G401 (cell line): ENCODE measurements around the gene TANK. TPM values are rescaled to one million over a fixed set of nuclear protein-coding genes. Genes with fewer than 3 reads are reported as not detected.

Source experiments
- DNase-seq: peaks from one replicate; pipeline ENCODE4 v3.0.0-alpha.2; 2015; ENCODE audit warnings: low spot score
- in situ Hi-C: cut with HindIII; loops from 2 replicates; pipeline ENCODE4 v1.10.0; 2016; ENCODE audit warnings: low sequenced_read_pairs, mixed read lengths
- total RNA-seq: library from RNA; depleted of rRNA; stranded (reverse); fragments of >200 nt; shearing (Covaris generic); gene quantifications from 2 replicates; pipeline ENCODE4 v1.2.3, GENCODE V29; 2014; rRNA removed

The TANK gene, protein sequence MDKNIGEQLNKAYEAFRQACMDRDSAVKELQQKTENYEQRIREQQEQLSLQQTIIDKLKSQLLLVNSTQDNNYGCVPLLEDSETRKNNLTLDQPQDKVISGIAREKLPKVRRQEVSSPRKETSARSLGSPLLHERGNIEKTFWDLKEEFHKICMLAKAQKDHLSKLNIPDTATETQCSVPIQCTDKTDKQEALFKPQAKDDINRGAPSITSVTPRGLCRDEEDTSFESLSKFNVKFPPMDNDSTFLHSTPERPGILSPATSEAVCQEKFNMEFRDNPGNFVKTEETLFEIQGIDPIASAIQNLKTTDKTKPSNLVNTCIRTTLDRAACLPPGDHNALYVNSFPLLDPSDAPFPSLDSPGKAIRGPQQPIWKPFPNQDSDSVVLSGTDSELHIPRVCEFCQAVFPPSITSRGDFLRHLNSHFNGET
- total RNA-seq = 41.4 and 54.0 TPM in 2 replicates

DNA sequence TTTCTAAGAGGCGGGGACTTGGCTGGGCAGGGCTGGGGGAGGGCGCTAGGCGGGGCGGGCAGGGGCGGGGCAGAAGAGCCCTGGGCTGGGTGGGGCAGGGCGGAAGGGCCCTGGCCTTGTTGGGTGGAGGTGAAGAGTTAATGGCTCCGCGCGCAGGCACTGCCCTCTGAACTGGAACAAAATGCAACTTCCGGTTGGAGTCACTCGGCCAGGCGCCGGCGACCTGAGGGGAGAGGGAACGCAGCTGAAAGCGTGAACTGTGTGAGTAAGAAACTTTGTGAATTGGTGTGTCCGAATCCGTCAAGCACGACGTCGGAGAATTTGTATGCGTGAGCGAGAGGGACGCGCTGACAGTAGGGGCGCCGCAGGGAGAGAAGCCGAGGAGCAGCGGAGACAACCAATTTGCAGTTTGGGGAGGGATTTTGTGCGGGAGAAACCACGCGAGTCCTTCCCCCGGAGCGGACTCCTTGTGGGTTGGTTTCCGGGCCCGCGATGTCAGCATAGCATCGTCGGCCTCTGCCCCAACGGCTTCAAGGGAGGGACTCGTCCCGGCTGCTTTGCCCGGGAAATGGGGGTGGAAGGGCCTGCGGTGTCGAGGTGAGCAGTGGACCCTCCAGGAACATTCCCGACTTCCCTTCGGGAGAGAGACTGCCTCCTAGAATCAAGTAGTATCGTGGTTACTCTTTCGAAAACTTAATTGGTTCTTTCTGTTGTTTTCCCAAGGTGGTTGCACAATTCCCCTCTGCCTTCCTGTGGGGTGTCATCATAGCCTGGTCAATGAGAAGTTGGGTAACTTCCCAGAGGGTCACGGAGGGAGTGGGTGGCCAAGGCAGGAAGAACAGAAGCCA, at the start of gene TANK:
Gene TANK (plus strand): TSS at position 203 of the 848 bp plus-strand sequence. CDS start 19,235 bp downstream, outside the sequence.
- DNase-seq = peak; percentile 93
- in situ Hi-C loops = no loop called here

DNA sequence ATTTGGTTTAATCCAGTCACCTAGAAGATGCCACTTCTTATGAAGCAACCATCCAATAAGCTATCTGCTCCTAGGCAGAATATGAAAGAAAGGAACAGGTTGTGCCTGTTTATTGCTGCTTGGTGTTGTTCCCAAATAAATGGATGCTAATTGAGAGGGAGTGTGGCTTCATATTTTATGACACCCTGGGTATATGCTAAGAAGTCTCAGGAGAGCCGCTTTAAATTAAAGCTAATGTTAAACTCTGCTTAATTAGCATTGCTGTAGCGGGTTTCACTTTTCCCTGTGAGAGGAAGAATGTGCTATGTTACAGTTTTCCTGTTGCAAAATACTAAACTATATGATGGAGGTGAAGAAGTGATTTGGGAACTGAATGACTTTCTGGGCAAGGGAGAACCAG, 48.7 kb upstream of the TANK start:
- no peak for DNase-seq
- in situ Hi-C loops = no loop called here

DNA sequence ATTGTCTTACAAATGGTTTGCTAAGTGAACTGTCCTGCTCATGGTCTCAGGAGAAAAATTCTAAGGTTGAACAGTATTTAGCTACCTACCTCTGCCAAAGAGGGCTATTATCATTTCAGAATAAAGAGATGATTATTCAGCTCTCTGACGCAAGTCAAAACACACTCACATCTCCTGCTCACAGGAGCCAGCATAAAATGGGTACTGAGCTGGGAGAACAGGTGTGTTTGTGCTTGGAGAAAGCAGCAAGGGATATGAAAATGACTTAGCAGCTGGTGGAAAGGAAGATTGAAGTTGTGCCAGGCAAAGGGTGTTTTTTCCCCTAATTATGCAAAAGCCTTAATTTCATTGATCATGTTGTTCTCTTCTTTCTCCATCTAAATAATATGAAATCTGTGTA, 47.3 kb upstream of the TANK start:
- DNase-seq = no peak
- in situ Hi-C loops = no loop called here

DNA sequence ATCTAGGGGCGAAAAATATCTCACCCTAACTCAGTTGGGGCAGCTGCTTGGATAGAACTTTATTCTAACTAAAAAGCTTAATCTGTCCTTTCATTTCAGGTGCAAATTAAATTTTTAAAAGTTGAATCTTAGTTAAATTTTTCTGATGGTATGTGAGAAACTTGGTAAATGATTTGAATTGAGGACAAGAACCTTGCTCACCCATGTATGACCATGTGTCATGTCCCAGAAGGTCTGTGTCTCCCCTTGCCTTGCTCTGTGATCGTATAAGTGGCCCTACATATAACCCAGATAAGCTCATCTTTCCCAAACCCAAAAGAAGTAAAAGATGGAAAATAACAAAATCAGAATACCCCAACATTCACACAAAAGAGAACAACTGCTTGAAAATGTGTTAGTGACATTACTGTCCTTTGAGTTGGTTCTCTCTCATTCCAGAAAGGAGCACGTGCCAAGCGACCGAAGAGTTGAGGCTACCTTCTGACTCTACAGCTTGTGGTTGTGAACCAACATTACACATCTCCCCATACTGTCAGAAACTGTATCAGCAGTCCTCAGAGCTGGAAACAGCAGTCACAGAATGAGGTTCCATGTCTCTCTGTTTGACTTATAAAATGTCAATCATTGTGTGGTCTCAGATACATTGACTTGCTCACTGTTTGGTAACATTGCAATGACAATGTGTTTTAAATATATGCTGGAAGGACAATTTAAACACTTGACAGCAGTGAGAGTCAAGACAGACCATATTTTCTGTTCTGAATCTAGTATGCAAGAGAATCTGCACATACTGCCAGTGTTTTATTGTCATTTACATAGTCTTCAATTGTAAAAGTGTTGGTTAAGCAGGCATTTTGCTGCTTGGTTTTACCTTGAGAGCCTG, 46.3 kb upstream of the TANK start:
- DNase-seq = no peak
- in situ Hi-C loops = no loop called here

DNA sequence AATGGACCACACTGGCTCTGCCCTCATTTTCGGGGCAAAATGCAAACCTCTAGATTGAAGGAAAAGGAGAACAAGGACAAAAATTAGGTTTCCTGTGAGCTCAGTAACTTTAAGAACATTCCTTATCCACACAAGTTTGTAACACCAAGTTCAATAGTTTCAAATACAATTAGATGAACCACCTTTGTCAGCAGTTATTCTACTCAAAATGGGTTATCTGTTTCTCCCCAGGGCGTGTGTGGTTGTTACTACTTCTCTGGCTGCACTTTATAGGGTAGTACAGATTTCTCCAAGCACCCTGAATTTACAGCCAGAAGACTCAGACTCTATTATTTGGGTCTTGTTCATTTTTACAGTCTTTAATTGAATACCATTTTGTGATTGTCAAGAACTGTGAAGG, 45.0 kb upstream of the TANK start:
- in situ Hi-C loops = no loop called here
- DNase-seq = no peak

DNA sequence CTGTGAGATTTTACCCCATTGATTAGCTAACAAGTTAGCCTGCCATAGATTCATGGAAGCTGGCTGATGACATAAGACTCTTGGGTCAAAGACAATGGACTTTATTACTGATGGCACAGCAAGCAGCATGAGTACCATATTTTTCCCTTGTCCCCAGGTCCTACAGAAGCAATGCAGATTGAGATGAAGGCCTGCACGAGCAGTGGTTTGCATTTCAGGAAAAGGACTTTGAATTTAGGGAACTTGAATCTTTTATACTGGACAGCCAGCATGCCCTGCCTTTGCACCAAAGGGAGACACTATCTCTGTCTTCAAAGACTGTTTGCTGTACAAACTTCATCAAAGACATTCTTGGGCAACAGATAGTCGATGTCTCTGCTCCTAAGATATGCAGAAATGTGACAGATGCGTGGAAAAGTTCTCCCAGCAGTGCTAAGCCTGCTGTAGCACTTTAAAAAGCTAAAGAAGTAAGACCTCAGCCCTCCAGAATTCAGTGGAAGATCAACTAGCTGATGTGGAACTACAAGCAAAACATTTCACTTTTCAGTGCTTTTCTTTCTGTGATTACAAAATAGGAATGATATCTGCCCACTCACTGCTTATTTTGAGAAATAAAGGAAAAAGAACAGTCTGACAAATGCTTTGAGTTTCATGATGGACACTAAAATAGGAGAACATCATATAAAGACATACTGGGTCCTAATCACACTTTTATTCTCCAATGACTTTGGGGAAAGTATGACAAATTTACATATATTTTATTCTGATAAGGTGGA, 44.4 kb upstream of the TANK start:
- in situ Hi-C loops = no loop called here
- no peak for DNase-seq

DNA sequence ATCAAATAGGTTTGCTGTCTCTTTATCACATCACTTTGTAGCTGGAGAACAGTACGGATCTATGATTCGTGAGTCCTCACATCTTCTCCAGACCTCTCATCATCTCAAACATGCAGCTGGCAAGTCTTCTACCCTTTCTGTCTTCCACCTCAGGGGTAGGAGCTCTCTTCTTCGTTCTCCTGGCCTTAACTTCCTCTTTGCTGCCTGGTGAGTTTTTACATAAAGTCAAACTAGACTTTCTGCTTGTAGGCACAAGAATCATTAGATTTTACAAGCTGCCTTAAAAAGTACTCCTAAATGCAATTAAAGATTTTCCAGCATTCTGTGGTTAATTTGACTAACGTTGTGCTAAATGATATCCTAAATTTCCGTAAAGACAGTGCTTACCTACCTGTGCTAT, 43.7 kb upstream of the TANK start:
- in situ Hi-C loops = no loop called here

DNA sequence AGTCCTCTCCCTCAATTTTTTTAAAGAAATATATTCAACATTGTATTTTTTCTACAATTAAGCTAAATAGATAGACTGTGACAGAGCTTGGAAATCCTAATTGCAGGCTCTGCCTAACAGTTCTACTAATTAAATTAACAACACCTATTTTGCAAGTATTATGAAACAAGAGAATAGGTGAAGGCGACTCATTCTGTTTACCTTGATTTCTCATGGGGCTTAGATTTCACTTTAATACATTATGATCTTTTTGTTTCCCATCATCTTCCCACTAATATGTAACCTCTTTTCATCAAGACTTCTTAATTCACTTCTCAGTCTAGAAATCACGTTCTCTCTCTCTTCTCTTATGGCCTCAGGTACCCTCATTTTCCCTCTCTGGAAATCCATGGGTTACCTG, 42.7 kb upstream of the TANK start:
- no peak for DNase-seq
- in situ Hi-C loops = no loop called here

More for the DNA sequence above, 43.7 kb upstream of the TANK start:
- no peak for DNase-seq

DNA sequence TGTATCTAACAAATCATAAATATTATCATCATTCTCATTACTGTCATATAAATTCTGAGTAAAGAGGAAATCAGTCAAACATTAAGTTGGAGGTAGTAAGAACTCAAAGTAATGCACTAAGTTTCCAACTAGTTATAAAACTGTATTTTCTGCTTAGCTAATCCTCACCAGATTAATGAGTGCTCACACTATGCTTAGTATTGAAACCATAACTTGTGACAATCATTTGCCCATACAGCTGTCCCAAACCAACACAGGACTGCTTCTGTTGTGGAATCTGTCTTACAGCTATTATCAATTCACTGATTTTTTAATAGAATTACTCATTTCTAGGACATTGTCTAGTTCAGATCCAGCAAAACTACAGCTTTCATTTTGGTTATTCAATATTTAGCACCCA, 41.5 kb upstream of the TANK start:
- in situ Hi-C loops = no loop called here

DNA sequence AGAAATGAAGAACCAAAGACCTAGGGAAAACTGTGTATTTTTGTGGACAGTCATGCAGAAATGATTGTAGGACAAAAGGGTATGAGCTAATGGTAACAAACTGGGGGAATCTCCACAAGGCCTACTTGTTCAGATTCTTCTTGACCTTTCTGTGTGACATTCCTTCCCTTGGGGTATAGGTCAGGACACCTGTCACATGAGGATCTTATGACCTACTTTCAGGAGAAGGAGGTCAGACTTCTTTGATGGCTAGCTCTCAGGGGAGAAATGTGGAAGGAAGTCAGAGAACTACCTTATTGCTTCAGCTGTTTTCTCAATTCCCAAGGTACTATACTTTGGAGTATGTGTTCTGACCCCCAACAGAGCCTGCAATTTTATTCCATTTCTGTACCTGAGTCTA, 40.7 kb upstream of the TANK start:
- DNase-seq = no peak
- in situ Hi-C loops = no loop called here

More for the DNA sequence above, 41.5 kb upstream of the TANK start:
- DNase-seq = no peak

DNA sequence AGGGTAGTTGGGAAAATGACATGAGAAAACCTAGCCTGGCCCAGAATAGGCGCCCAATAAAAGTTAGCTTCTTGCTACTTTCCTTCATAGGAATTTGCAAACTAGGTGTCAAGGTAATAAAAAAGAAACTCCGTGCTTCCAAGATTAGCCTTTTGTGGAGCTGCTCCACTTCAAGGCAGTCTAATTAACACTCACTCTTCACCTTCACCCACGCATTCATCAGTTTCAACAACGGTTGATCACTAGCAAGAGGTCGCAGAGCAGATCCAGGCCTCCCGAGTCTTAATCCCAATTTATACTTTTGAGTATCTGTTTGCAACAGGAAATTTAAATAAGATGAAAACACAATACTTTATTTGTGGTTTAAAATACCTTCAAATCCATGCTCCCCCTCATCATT, 39.5 kb upstream of the TANK start:
- in situ Hi-C loops = no loop called here
- DNase-seq = no peak

DNA sequence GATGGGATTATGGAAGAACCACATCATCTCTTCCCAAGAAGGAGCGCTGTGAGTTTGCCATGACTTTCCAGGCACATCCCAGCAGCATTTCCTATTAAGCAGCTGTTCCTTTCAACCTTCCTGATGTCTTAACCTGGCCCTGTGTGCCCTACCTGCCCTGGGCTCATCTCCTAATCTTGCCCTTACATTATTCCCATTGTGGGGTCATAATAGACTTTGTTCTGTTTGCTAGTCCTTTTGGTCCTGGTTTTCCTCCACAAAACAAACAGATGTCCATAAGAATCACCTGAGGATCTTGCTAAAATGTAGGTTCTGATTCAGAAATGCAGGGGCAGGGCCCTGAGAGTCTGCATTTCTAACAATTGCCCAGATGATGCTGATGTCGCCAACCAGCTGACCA, 38.6 kb upstream of the TANK start:
- no peak for DNase-seq

DNA sequence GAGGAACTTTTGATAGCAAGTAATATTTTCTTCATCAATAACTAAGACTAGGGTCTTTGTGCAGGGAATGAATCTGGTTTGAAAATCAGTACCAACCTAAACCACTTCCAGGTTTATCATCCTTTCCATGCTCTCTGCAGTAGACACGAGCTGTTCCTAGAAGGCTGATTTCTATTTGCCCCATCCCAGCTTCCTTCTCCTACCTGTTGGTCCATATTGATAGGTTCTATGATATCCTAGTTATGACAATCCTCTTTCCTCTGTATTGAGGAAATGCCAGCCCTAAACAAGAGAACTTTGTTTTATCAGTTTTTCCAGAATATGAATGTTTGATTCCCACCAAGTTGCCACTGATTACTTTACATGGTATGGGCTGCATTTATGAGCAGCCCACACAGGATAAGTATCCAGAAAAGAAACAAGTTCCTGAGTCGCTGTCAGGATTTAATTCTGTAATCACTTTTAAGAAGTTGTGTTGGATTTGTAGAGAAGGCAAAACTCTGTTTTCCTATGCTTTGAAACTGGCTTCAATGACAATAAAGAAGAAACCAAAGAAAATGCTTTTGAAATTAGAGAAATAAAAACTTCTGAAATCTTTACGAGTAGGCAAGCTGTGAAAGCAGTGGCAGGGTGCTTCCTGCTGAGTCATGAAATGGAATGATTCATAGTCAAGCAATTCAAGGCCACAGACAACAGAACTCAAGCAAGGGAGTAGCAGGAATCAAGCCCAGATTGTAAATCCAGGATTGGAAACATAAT, 37.3 kb upstream of the TANK start:
- in situ Hi-C loops = no loop called here
- DNase-seq = no peak

More for the DNA sequence above, 38.6 kb upstream of the TANK start:
- in situ Hi-C loops = no loop called here

DNA sequence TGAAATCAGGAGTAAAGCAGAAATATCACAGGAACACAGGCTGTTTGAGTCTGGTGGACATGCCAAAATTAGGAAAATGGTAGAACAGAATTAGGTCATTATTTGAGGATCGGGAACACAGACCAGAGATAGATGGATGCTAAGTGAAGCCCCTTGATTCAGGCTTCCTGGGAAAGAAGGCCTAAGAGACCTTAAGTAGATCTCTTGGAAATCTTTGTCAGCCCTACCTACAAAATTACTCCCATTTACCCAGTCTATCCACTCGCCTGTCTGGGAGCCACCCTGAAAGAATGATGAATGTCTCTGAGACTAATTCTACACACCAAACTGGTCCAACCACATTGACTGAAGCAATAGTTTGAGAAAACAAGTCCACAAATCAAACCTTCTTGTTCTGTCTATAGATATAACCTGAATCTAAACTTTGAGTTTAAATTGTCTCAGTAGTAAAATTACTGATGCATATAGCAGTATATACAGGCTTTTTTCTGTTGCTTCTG, 36.6 kb upstream of the TANK start:
- in situ Hi-C loops = no loop called here
- DNase-seq = peak; percentile 18

DNA sequence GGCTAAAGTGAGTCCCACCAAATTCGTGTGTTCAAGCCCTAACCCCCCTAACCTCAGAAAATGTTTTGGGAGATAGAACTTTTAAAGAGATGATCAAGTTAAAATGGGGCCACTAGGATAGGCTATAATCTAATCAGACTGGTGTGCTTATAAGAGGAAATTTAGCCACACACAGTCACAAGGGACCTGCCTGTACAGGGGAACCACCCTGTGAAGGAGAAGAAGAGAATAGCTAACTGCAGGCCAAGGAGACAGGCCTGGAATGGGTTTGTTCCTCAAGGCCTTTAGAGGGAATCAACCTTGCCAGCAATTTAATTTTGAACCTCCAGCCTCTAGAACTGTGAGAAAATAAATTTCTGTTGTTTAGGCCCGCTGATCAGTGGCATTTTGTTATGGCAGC, 36.0 kb upstream of the TANK start:
- in situ Hi-C loops = no loop called here

DNA sequence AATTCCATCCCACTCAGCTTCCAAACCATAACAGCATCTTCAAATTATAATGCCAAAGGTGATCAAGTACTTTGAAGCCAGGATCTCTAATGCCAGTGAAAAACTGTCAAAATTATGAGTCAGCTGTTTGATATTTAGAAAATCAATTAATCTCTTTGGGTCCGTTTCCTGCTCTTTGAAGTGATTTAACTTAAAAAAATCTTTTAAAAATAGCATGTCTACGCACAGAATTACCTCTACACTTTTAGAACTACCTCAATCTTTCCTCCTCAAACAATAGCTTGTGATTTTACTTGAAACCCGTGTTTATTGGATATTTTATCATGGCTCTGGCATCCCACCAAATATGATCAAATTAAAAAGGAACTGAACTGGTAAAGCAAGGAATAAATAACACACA, 31.3 kb upstream of the TANK start:
- in situ Hi-C loops = no loop called here
- no peak for DNase-seq

More for the DNA sequence above, 36.0 kb upstream of the TANK start:
- DNase-seq = no peak

DNA sequence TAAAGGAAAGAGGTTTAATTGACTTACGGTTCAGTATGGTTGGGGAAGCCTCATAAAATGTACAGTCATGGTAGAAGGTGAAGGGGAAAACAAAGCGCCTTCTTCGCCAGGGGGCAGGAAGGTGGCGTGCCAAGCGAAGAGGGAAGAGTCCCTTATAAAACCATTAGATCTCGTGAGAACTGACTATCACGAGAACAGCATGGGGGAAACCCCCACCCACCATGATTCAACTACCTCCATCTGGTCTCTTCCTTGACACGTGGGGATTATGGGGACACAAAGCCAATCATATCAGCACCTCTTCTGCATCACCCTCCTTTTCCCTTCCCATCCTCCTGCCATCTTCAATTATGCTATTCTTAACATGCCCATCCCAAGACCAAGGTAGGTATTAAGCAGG, 29.9 kb upstream of the TANK start:
- in situ Hi-C loops = no loop called here
- DNase-seq = no peak
